H1 (cell line): ENCODE results near the gene TNS4. TPM values are rescaled to one million over a fixed set of nuclear protein-coding genes. Genes with fewer than 3 reads are reported as not detected.

Experiments
- CTCF ChIA-PET: fragments of 300-600 bp; sonication (Branson Sonifier 250); formaldehyde crosslinking; loops from one replicate; lab custom pipeline; 2021; ENCODE audit not compliant: partially characterized antibody; lab: Charles Lee
- POLR2A ChIA-PET: fragments of 300-600 bp; sonication (Branson Sonifier 250); formaldehyde crosslinking; loops from one replicate; lab custom pipeline; 2021; ENCODE audit warnings: inconsistent platforms; ENCODE audit not compliant: partially characterized antibody; lab: Charles Lee
- DNase-seq, 2 experiments: peaks; one replicate each; pipeline versions ENCODE4 v3.0.0 to v3.0.0-alpha.2; 2010 to 2022; ENCODE audit warnings: low spot score in 2 of 2, low read depth in 1 of 2, mixed read lengths in 1 of 2
- FAIRE-seq: peaks from 2 replicates; lab custom pipeline; 2011; peaks lifted over from hg19 to GRCh38; lab: Jason Lieb, UNC
- H2AFZ ChIP-seq: 2 replicates; pipeline ENCODE4 v1.8.1; 2012; ENCODE audit warnings: low read length, inconsistent platforms
- H2AK5ac ChIP-seq: 2 replicates; pipeline ENCODE4 v1.6.1; 2013; ENCODE audit warnings: low read depth, low read length
- H2BK120ac ChIP-seq: replicated peaks from 2 replicates; pipeline ENCODE3; 2013; ENCODE audit warnings: low read depth, low read length, inconsistent platforms
- H2BK12ac ChIP-seq: 2 replicates; pipeline ENCODE4 v1.6.1; 2013; ENCODE audit warnings: low read depth, low read length
- H2BK15ac ChIP-seq: 2 replicates; pipeline ENCODE4 v1.6.1; 2013; ENCODE audit warnings: low read length
- H2BK20ac ChIP-seq: 2 replicates; pipeline ENCODE4 v1.6.1; 2013; ENCODE audit warnings: low read length
- H2BK5ac ChIP-seq: 2 replicates; pipeline ENCODE4 v1.6.1; 2013; ENCODE audit warnings: low read depth, low read length
- H3K14ac ChIP-seq: 2 replicates; pipeline ENCODE4 v1.6.1; 2013; ENCODE audit warnings: inconsistent platforms; ENCODE audit not compliant: insufficient read length
- H3K18ac ChIP-seq: 2 replicates; pipeline ENCODE4 v1.6.1; 2013; ENCODE audit warnings: low read length; ENCODE audit errors: extremely low read depth
- H3K23ac ChIP-seq: 2 replicates; pipeline ENCODE4 v1.6.1; 2013; ENCODE audit warnings: inconsistent platforms; ENCODE audit not compliant: insufficient read length
- H3K23me2 ChIP-seq: 2 replicates; pipeline ENCODE4 v1.6.1; 2013; ENCODE audit warnings: low read depth, low read length
- H3K27ac ChIP-seq: 2 replicates; pipeline ENCODE4 v1.6.1; 2011; ENCODE audit warnings: low read depth, low read length, inconsistent platforms
- H3K27me3 ChIP-seq, 4 experiments: replicated peaks in 1 of 4; 1 replicate in 1 of 4; 2 replicates in 3 of 4; pipeline versions ENCODE4 v1.6.1 to v1.8.1; 2011 to 2013; ENCODE audit warnings: low read length in 3 of 4, mild to moderate bottlenecking in 3 of 4, inconsistent platforms in 2 of 4, mixed read lengths in 2 of 4, moderate library complexity in 1 of 4; ENCODE audit not compliant: control insufficient read depth in 3 of 4, insufficient read depth in 3 of 4; ENCODE audit errors: extremely low read depth in 1 of 4
- H3K36me3 ChIP-seq, 4 experiments: 2 replicates each; pipeline versions ENCODE4 v1.6.1 to v1.8.1; 2011 to 2013; ENCODE audit warnings: mild to moderate bottlenecking in 4 of 4, low read length in 3 of 4, moderate library complexity in 2 of 4, control low read depth in 1 of 4, inconsistent platforms in 1 of 4; ENCODE audit not compliant: insufficient read depth in 4 of 4, control insufficient read depth in 2 of 4
- H3K4ac ChIP-seq: replicated peaks from 2 replicates; pipeline ENCODE3; 2013; ENCODE audit warnings: low read length, low read depth, mixed read lengths, inconsistent platforms; ENCODE audit not compliant: insufficient read length
- H3K4me1 ChIP-seq, 4 experiments: replicated peaks in 1 of 4; 1 replicate in 1 of 4; 2 replicates in 3 of 4; pipeline versions ENCODE4 v1.6.1 to v1.8.1; 2011 to 2013; ENCODE audit warnings: low read length in 3 of 4, inconsistent platforms in 2 of 4, mixed read lengths in 1 of 4; ENCODE audit not compliant: insufficient read depth in 4 of 4, control insufficient read depth in 3 of 4
- H3K4me2 ChIP-seq, 2 experiments: 2 replicates each; pipeline versions ENCODE4 v1.6.1 to v1.8.1; 2011 to 2013; ENCODE audit warnings: low read depth in 2 of 2, low read length in 2 of 2, control low read depth in 1 of 2, inconsistent platforms in 1 of 2, mild to moderate bottlenecking in 1 of 2; ENCODE audit not compliant: insufficient read depth in 1 of 2
- H3K4me3 ChIP-seq, 4 experiments: fragments of 200-600, 300-600 bp in 1 of 4; sonication (generic), shearing (Covaris generic), sonication (Bioruptor Twin) in 1 of 4; 2 replicates each; pipeline versions ENCODE4 v1.5.1 to v1.8.1; 2011 to 2016; ENCODE audit warnings: low read length in 4 of 4, low read depth in 3 of 4, control low read depth in 2 of 4, inconsistent platforms in 2 of 4, mild to moderate bottlenecking in 2 of 4, mixed read lengths in 1 of 4, moderate library complexity in 1 of 4; ENCODE audit not compliant: insufficient read depth in 2 of 4; ENCODE audit errors: extremely low read depth in 1 of 4
- H3K56ac ChIP-seq: replicated peaks from 2 replicates; pipeline ENCODE3; 2013; ENCODE audit warnings: low read depth, mild to moderate bottlenecking, mixed read lengths, low read length, inconsistent platforms; ENCODE audit not compliant: insufficient read length
- H3K79me1 ChIP-seq: 2 replicates; pipeline ENCODE4 v1.6.1; 2013; ENCODE audit warnings: low read depth, low read length, control low read depth
- H3K79me2 ChIP-seq, 2 experiments: 2 replicates each; pipeline versions ENCODE4 v1.6.1 to v1.8.1; 2012 to 2013; ENCODE audit warnings: low read length in 2 of 2, mild to moderate bottlenecking in 2 of 2, inconsistent platforms in 1 of 2; ENCODE audit not compliant: insufficient read depth in 2 of 2, control insufficient read depth in 1 of 2
- H3K9ac ChIP-seq, 4 experiments: replicated peaks in 1 of 4; 1 replicate in 1 of 4; 2 replicates in 3 of 4; pipeline versions ENCODE4 v1.6.1 to v1.8.1; 2011 to 2013; ENCODE audit warnings: low read depth in 3 of 4, low read length in 3 of 4, control low read depth in 2 of 4, mild to moderate bottlenecking in 2 of 4, moderate library complexity in 2 of 4, inconsistent platforms in 1 of 4; ENCODE audit errors: extremely low read depth in 1 of 4
- H3K9me3 ChIP-seq, 2 experiments: 2 replicates each; pipeline versions ENCODE4 v1.6.1 to v1.8.1; 2012 to 2013; ENCODE audit warnings: mild to moderate bottlenecking in 2 of 2, moderate library complexity in 2 of 2, control low read depth in 1 of 2, inconsistent platforms in 1 of 2, low read depth in 1 of 2, low read length in 1 of 2, mixed read lengths in 1 of 2; ENCODE audit not compliant: insufficient read depth in 2 of 2
- H4K20me1 ChIP-seq, 2 experiments: replicated peaks in 1 of 2; 2 replicates each; pipeline versions ENCODE3 to v1.8.1; 2011 to 2013; ENCODE audit warnings: inconsistent platforms in 2 of 2, low read length in 2 of 2, mild to moderate bottlenecking in 1 of 2; ENCODE audit not compliant: insufficient read depth in 2 of 2, control insufficient read depth in 1 of 2
- H4K5ac ChIP-seq: 2 replicates; pipeline ENCODE4 v1.6.1; 2013; ENCODE audit warnings: low read length, low read depth, mixed read lengths, inconsistent platforms; ENCODE audit not compliant: insufficient read length
- H4K8ac ChIP-seq: 2 replicates; pipeline ENCODE4 v1.8.0; 2013; ENCODE audit warnings: mild to moderate bottlenecking, moderate library complexity, low read length, inconsistent platforms; ENCODE audit not compliant: insufficient read depth; ENCODE audit errors: extremely low read depth
- H4K91ac ChIP-seq: replicated peaks from 2 replicates; pipeline ENCODE3; 2013; ENCODE audit warnings: low read length, mixed read lengths, inconsistent platforms; ENCODE audit not compliant: insufficient read length
- CBX5 ChIP-seq: fragments of 300-800, 300-1000 bp; sonication (generic); IDR thresholded peaks from 2 replicates; pipeline ENCODE4 v1.7.1; 2016; ENCODE audit warnings: antibody characterized with exemption, low read length, low read depth
- CEBPB ChIP-seq: IDR thresholded peaks from 2 replicates; pipeline ENCODE4 v1.6.1; 2012; ENCODE audit warnings: low read depth, low read length
- CREB1 ChIP-seq: IDR thresholded peaks from 2 replicates; pipeline ENCODE4 v1.6.1; 2012; ENCODE audit warnings: inconsistent platforms
- EGR1 ChIP-seq: IDR thresholded peaks from 2 replicates; pipeline ENCODE4 v1.6.1; 2011; ENCODE audit warnings: low read depth, low read length, borderline replicate concordance
- EP300 ChIP-seq, 2 experiments: IDR thresholded peaks; 1 replicate in 1 of 2; 2 replicates in 1 of 2; pipeline ENCODE4 v1.6.1; 2011 to 2012; ENCODE audit warnings: low read depth in 2 of 2, low read length in 2 of 2, mild to moderate bottlenecking in 2 of 2, borderline replicate concordance in 1 of 2, inconsistent platforms in 1 of 2, moderate library complexity in 1 of 2
- NRF1 ChIP-seq: IDR thresholded peaks from 2 replicates; pipeline ENCODE4 v1.6.1; 2011; ENCODE audit warnings: mild to moderate bottlenecking, low read depth, low read length, improper control_type of control experiment
- RFX5 ChIP-seq: IDR thresholded peaks from 2 replicates; pipeline ENCODE4 v1.6.1; 2011; ENCODE audit warnings: low read depth, low read length, improper control_type of control experiment, borderline replicate concordance
- SIX5 ChIP-seq: IDR thresholded peaks from 2 replicates; pipeline ENCODE4 v1.6.1; 2011; ENCODE audit warnings: mild to moderate bottlenecking, low read depth, low read length
- SP4 ChIP-seq: IDR thresholded peaks from 2 replicates; pipeline ENCODE4 v1.6.1; 2012; ENCODE audit warnings: low read length, inconsistent platforms
- TBP ChIP-seq: IDR thresholded peaks from 2 replicates; pipeline ENCODE4 v1.6.1; 2011; ENCODE audit warnings: low read depth, low read length, improper control_type of control experiment
- YY1 ChIP-seq: IDR thresholded peaks from 2 replicates; pipeline ENCODE4 v1.6.1; 2011; ENCODE audit warnings: low read depth, mild to moderate bottlenecking, low read length
- WGBS, 2 experiments: shearing (Covaris generic) in 1 of 2; methylation state at CpG; one replicate each; pipeline versions ENCODE4 v1.1.6 to v1.1.7; 2013 to 2015; ENCODE audit warnings: low lambda C conversion rate in 2 of 2, mixed read lengths in 2 of 2, inconsistent platforms in 1 of 2, low coverage in 1 of 2, missing lambda C conversion rate in 1 of 2; ENCODE audit not compliant: insufficient replicate concordance in 2 of 2, insufficient coverage in 1 of 2, insufficient read length in 1 of 2; ENCODE audit errors: extremely low coverage in 1 of 2, missing lambda C conversion rate in 1 of 2; 5-methylcytosine and 5-hydroxymethylcytosine counted together
- polyA plus RNA-seq, 7 experiments: library from polyadenylated mRNA; depleted of rRNA in 3 of 7; stranded (reverse) in 5 of 7; unstranded in 2 of 7; fragments of >200 nt in 5 of 7; fragments of 200-250 nt in 2 of 7; gene quantifications; 1 replicate in 5 of 7; 2 replicates in 1 of 7; 4 replicates in 1 of 7; pipeline versions ENCODE4 v1.2.1 to v1.2.3, GENCODE V29; 2011 to 2013; ENCODE audit warnings: missing spikeins in 2 of 7, mixed read lengths in 2 of 7
- total RNA-seq: library from RNA; stranded (reverse); fragmentation: NEBNext Ultra II Directional; extraction: Animal tissue kit (Norgen Biotek cat#: 25700); gene quantifications from 2 replicates; pipeline ENCODE4 v1.2.1, GENCODE V29; 2021

Gene TNS4
- total and polyA plus RNA-seq, 2 of the 8 experiments (the other 6 are each of a cell fraction or from before 2014, with no cell fraction given), result 0.20 to 0.21 TPM

GRCh38 chr17:40514013-40514875 lies 12.8 kb upstream of the TNS4 start:
- H3K4me2 ChIP-seq, result no peak overlapping the region
- H3K23ac ChIP-seq, result no peak overlapping the region
- H2BK15ac ChIP-seq, result no peak overlapping the region
- no peak overlapping the region for H3K18ac ChIP-seq
- no peak overlapping the region for H3K9ac ChIP-seq
- H3K56ac ChIP-seq, result no peak overlapping the region
- H4K8ac ChIP-seq, result no peak overlapping the region
- H3K9me3 ChIP-seq, result no peaks in the 10 kb centered on the region
- no peaks in the 10 kb centered on the region for H3K79me1 ChIP-seq
- no peak overlapping the region for H2AK5ac ChIP-seq
- no peak overlapping the region for H4K91ac ChIP-seq
- no peaks in the 10 kb centered on the region; the same call in 1 of the 2 replicates for H3K23me2 ChIP-seq
- FAIRE-seq (no peak), DNase-seq (no peak)
- H3K79me2 ChIP-seq, result no peaks in the 10 kb centered on the region
- H4K20me1 ChIP-seq, result no peaks in the 10 kb centered on the region
- POLR2A ChIA-PET, result interaction anchor here (1.0 to 1.1 kb wide), 2 partner anchors 9 to 15 kb away, joined by 3 to 4 read pairs; no protein-coding TSS in a partner anchor
- CTCF ChIA-PET, result interaction anchor here (0.8 to 2.6 kb wide), 9 partner anchors 18 to 74 kb away, joined by 3 to 7 read pairs (median 5); no protein-coding TSS in a partner anchor
- no peak overlapping the region for H4K5ac ChIP-seq
- H3K36me3 ChIP-seq, result no peaks in the 10 kb centered on the region
- H3K4ac ChIP-seq, result no peak overlapping the region
- no peak overlapping the region for H2BK120ac ChIP-seq
- no peak overlapping the region for H3K27ac ChIP-seq
- H2BK20ac ChIP-seq, result no peak overlapping the region
- WGBS, 2 experiments, result 95% methylated on average over 7 of the region's 7 CpGs; no CpG with 5 or more reads in 1 of the 2 experiments
- H3K4me3 ChIP-seq, result no peak overlapping the region
- H2AFZ ChIP-seq, result no peak overlapping the region
- H2BK12ac ChIP-seq, result no peak overlapping the region
- peaks cover 5 to 10% (median 7%) of the 10 kb centered on the region in 4 experiments; a peak in 5 of 7 replicates for H3K4me1 ChIP-seq
- H3K27me3 ChIP-seq, result no peaks in the 10 kb centered on the region
- no peak overlapping the region for H2BK5ac ChIP-seq
- no peak overlapping the region for H3K14ac ChIP-seq
- TF ChIP-seq NRF1 (no peak), CREB1 (no peak), YY1 (no peak), SIX5 (no peak), CBX5 (no peak), TBP (no peak), SP4 (no peak), EP300 (IDR thresholded peaks at IDR 0.05; ENCODE audit: borderline replicate concordance in 1 of 2, low read depth in 2 of 2, low read length in 2 of 2) (no peak), CEBPB (no peak), EGR1 (no peak), RFX5 (no peak)
